ENCODE data around the gene POP5.

- TF ChIP-seq POLR2A (IDR thresholded peaks at IDR 0.05) (no peak), CTCF (IDR thresholded peaks at IDR 0.05) (no peak)
Measured at GRCh38 chr12:120562906-120563305, 18.3 kb downstream of the POP5 start.
